Endometrial microvascular endothelial cells (primary cell): ENCODE measurements around the gene LGALS7. TPM values are rescaled to one million over a fixed set of nuclear protein-coding genes. Genes with fewer than 3 reads are reported as not detected.

ENCODE experiments used
- in situ Hi-C: cut with HindIII; loops from 2 replicates; pipeline ENCODE4 v1.10.0; 2017; ENCODE audit warnings: low sequenced_read_pairs, low pct_unique_long_range_greater_than_20kb; ENCODE audit errors: inconsistent ontology term
- total RNA-seq: library from RNA; depleted of rRNA; stranded (reverse); fragments of >200 nt; gene quantifications from one replicate; pipeline ENCODE4 v1.2.3, GENCODE V29; 2015; ENCODE audit errors: inconsistent ontology term

LGALS7 gene
- total RNA-seq, 1 donor from 2014 or later = not detected

DNA sequence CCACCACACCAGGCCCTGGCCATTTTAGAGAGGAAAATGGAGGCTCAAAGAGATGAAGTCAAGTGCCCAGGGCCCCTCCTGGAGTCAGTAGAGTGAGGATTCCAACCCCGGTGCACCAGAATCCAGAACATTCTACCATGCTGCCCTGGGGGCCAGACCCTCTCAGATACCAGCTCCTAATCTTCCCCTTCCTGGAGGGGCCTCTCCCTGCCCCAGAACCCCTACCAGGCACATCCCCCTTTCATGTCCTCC is 40.1 kb downstream of the LGALS7 start:
- in situ Hi-C loops = no loop called here

DNA sequence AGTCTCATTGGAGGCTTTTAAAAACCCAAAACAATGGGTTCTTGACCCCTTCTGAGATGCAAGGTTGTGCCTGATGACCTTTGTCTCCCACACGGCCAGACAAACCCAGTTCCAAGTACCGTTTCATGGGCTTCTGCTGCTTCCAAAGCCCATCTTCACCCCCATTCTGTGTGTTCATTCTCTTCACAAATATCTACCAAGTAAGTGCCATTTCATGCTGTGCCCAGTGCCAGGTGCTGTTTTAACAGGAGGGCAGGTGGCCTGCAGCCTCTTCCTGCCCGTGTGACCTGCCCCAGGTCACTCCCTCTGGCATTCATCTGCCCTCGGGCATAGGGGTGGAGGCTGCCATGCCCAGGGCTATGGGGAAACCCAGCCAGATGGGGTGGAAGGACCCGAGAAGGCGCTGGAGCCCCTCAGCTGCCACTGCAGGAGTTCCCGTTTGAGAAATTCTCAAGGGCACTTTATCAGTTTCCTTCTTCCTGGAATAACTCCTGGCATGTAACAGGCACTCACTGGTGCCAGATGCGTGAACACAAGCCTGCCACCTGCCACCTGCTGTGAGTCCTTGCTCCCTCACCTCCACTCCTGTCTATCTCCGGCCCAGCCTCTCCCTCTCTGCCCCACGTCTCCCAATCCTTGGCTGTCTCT is 41.5 kb downstream of the LGALS7 start:
- in situ Hi-C loops = no loop called here

DNA sequence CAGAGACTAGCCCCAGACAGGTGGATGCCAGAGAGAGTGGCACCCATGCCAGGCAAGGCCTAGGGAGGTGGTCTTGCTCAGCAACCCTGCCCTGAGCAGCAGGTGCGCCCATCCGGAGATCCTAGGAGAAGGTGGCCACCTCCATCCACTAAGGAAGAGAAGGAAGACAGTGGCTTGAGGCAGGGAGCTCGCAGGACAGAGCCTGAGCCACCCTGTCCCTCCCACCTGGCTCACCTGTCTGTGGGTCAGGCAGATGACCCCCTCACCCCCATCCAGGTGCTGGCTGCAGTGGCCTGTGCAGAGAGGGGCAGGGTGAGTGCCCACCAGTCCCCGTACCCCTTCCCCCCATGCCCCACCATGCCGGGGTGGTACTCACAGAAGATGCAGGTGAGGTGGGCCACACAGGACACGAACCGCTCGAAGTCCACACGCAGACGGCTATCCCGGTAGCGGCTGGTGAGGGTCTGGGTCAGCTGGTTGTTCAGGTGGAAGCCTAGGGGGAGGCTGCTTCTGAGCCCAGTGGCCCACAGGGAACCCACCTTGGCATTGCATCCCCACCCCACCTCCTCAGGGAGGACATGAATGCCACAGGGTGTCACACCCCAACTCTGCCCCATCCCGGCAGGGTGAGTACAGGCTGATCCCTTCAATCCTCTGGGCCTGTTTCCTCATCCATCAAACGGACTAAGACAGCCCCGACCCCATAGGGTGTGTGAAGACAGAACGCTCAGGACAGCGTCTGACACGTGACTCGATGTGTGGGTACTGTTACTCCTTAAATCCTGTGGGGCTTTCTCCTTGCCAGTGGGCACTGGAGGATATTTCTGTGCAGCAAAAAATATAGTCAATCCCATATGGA is 42.4 kb downstream of the LGALS7 start:
- in situ Hi-C loops = no loop called here

DNA sequence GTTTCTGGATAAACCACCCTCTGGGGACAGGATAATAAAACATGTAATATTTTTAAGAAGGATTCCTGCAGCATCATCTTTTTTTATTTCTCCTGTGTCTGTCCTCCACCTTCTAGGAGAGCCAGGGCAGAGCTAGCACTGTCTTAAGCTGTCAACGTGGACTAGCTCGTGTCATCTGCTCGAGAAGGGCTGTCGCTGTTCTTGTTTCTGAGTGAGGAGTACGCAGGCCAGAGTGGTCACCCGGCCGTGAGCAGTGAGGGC is 42.9 kb downstream of the LGALS7 start:
- in situ Hi-C loops = no loop called here

DNA sequence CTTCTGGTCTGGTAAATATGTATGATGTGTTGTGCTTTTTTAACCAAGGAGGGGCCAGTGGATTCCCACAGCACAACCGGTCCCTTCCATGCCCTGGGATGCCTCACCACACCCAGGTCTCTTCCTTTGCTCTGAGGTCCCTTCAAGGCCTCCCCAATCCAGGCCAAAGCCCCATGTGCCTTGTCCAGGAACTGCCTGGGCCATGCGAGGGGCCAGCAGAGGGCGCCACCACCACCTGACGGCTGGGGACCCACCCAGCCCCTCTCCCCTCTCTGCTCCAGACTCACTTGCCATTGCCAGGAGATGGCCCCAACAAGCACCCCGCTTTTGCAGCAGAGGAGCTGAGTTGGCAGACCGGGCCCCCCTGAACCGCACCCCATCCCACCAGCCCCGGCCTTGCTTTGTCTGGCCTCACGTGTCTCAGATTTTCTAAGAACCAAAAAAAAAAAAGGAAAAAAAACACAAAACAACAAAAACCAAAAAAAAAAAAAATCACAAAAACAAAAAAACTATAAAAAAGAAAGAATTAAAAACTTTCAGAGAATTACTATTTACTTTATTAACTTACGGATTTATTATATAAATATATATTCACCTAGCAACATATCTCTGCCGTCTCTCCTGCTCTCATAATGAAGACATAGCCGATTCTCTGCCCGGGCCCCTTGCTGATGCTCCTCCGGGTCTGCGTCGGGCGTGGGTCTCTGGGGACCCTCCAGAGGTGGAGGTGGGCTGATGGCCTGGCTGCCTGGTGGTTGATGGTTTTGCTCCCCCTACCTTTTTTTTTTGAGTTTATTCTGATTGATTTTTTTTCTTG is 43.5 kb downstream of the LGALS7 start:
- in situ Hi-C loops = no loop called here

DNA sequence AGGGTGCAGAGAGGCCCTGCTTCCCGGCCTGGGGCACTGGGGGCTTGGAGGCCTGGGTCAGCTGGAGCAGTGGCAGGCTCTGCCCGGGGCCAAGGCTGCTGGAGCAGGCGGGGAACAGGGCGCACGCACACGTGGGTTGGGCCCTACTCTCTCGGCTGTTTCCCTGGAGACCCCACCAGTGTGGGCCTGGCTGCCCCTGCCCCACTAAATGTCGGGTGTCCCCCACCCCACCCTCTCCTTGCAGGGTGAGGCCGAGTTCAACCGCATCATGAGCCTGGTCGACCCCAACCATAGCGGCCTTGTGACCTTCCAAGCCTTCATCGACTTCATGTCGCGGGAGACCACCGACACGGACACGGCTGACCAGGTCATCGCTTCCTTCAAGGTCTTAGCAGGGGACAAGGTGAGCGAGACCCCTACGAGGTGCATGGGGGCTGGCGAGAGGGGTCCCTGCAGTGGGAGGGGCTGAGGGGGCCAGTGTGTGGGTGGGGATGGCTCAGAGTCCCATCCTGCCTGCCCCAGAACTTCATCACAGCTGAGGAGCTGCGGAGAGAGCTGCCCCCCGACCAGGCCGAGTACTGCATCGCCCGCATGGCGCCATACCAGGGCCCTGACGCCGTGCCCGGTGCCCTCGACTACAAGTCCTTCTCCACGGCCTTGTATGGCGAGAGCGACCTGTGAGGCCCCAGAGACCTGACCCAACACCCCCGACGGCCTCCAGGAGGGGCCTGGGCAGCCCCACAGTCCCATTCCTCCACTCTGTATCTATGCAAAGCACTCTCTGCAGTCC is 44.4 kb downstream of the LGALS7 start:
- in situ Hi-C loops = no loop called here

DNA sequence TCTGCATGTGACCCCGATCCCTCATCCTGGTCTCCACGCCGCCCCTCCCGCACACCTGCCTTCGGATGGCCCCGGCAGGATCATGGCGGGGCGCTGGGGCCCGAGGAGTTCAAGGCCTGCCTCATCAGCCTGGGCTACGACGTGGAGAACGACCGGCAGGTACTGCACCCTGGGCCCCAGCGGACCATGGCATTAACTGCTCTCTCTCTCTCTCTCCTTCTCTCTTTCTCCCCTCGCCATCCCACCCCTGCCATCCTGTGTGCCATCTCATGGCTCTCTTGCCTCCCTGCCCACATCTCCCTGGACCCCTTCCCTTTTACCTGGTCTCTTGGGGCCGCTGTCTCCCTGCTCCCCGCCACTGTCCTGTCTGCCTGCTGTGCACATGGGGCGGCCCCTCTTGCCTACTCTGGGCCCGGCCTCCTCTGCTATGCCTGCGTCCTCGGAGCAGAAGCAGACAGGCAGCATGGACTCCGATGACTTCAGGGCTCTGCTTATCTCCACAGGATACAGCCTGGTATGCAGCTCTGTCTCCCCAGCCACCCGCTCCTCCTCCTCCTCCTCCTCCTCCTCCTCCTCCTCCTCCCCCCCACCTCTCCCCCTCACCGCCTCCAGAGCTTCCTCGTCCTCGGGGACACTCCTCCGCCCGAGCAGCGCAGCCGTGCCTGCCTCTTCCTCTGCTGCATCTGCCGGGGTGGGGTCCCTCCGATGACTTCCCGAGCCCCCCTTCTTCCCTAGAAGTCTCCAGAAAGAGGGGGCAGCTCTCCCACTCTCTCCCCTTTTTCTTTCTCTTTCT is 45.3 kb downstream of the LGALS7 start:
- in situ Hi-C loops = no loop called here

DNA sequence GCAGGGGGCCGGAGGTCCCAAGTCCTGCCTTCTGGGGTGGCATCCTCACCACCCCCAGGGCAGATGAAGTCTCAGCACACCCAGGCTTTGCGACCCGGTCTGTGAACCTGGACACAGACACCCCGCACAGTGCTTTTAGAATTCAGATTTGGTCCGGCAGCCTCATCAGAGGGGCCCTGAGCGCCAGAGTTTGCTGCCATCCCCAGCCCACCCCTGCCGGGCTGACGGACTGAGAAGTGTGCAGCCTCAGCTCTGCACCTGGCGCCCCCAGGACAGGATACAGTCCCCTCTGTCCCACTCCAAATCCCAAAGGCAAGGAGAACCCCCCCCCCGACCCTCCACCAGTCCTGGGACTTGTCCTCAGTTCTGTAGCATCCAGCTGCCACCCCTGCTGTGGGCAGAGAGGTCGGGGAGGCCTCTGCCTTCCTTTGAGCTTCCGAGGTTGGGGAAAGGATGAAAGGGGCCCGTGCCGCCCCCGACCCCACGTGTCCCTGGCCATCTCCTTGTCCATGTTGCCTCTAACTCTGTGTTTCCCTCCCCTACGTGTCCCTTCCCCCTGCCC is 45.9 kb downstream of the LGALS7 start:
- in situ Hi-C loops = no loop called here

DNA sequence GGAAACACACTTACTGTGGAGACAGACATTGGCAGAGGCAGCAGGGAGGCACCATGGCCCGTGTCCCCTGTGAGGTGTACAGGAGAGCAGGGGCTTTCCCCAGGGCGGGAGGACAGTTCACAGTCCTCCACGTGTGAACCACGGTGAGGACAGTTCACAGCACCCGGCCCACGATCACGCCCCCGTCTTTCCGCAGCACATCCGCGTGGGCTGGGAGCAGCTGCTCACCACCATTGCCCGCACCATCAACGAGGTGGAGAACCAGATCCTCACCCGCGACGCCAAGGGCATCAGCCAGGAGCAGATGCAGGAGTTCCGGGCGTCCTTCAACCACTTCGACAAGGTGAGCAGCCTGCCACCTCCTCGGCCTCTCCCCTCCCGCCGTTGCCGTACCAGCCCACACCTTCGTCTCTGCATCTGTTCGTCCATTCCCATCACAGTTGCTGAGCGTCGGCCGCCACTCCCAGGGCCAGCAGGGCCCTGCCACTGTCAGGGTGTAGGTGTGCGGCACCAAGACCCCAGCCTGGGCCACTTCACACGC is 46.5 kb downstream of the LGALS7 start:
- in situ Hi-C loops = no loop called here

DNA sequence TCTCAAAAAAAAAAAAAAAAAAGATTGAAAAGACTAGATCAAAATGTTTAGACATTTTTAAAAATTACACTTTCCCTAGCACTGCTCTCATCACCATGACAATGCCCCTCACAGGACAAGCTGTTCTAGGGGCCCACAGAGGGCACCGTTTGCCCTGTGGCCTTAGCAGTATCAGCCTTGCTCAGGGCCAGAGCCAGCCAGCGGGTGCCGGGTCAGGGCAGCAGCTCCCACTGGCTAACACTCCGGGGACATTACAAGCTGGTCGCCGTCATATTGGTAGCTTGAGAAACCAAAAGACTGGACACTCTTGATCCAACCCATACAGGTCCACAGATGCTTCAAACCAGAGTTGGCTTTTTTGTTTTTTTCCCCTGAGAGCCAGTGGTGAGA is 47.0 kb downstream of the LGALS7 start:
- in situ Hi-C loops = no loop called here

DNA sequence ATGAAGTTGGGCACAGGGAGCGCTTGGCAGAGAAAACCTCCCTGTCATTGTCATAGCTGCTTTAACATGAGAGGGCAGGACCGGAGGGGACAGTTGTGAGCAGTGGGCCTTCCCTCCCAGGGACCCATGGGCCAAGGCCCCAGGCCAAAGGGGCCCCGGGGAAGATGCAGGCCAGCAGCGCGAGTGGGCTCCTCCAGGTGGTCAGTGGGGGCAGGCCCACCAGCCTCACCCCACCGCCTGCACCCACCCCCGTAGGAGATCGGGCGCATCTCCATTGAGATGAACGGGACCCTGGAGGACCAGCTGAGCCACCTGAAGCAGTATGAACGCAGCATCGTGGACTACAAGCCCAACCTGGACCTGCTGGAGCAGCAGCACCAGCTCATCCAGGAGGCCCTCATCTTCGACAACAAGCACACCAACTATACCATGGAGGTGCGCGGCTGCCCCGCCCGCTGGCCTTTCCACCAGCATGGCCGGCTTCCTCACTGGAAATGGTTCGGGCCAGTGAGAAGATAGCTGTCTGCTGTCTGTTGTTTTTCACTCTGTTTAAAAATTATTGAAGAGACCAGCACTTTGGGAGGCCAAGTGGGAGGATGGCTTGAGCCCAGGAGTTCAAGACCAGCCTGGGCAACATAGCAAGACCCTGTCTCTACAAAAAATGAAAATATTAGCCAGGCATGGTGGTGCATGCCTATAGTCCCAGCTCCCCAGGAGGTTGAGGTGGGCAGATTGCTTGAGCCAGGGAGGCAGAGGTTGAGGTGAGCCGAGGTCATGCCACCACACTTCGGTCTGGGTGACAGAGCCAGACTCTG is 47.6 kb downstream of the LGALS7 start:
- in situ Hi-C loops = no loop called here

DNA sequence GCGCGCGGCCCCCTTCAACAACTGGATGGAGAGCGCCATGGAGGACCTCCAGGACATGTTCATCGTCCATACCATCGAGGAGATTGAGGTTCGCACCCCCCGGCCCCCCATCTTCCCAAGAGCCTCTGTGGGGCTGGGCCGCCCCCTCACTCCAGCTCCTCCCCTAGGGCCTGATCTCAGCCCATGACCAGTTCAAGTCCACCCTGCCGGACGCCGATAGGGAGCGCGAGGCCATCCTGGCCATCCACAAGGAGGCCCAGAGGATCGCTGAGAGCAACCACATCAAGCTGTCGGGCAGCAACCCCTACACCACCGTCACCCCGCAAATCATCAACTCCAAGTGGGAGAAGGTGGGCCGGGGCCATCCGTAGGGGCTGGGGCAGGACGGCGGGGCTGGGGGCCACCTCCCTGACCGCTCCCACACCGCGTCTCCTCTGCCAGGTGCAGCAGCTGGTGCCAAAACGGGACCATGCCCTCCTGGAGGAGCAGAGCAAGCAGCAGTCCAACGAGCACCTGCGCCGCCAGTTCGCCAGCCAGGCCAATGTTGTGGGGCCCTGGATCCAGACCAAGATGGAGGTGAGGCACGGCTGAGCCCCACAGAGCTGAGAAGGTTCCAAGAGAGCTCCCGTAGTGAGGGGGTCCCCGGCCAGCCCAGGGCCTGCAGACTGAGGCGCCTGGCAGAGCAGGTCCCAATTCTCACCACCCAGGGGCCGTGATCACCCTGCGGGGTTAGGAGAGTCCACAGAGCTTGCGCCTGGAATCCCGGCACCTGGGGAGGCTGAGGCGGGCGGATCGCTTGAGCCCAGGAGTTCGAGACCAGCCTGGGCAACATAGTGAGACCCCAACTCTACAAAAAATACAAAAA is 49.1 kb downstream of the LGALS7 start:
- in situ Hi-C loops = no loop called here

DNA sequence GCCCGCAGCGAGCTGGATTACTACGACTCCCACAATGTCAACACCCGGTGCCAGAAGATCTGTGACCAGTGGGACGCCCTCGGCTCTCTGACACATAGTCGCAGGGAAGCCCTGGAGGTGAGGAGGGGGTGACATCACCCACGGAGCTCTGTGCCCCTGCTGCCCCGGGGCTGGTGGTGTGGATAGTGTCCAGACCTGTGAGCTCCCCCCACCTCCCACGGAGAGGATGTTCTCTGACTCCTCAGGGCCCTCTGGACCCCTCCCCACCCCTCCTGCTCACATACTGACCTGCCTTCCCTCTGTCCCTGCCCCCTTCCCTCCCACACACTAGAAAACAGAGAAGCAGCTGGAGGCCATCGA is 49.7 kb downstream of the LGALS7 start:
- in situ Hi-C loops = no loop called here

DNA sequence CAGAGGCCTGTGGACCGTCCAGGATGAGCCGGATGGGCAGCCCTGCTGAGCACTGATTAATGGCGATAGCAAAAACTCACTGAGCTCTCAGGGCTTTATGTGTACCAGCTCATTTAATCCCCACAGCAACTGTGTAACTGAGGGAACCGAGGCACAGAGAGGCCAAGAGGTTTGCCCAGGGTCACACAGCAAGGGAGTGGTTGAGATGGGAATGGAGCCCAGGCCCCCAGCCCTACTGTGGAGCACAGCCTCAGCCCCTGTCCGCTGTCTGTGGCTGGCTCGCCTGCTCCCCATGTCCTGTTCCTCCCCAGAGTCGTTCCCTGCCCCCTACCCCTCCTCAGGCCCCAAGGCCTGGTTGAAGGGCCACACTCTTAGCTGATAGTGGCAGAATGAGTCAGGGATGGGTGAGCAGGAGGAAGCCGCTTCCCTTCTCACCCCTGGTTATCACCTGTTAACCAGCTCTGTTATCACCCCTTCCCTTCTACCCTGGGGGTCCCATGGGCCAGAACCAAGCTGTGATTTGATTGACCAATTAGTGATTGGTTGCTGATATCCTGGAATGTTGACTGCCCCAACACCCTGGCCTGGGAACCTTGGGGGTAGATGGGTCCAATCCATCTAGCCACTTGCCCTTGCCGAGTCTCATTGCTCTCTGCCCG is 50.2 kb downstream of the LGALS7 start:
- in situ Hi-C loops = no loop called here

DNA sequence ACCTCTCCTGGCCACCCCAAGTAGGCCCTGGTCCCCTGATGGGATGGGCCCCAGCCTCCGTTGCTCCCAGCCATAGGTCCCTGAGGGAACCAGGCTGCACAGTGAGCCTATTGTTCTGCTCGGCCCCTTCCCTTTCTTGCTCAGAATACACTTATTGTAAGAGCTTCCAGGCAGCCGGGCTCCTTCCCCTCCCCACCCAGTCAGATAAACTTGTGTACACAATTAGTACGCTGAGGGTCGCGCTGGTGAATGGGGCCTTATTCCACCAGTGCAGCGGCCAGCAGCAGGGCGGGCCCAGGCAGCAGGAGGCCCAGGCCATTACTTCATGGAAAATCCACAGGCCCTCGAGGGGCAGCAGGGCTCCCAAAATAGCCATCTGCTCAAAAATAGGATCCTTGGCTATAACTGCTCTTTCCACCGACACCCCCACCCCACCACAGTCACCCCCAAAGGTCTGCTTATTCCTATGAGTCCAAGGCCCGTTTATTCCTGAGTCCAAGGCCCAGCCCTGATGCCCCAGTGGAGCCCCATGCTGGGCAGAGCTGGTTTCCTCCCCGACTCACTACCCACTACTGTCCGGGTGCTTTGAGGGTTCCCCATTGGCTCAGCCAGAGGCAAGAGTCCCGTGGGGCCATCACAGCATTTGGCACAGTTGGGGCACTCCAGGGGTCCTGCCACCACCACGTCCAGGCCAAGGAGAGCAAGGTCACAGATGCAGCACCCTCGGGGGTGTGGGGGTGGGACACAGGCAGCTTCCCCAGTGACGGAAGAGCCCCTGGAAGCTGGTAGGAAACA is 51.1 kb downstream of the LGALS7 start:
- in situ Hi-C loops = no loop called here
